PFSK-1 (cell line): ENCODE measurements around the gene CCDC80.

ENCODE experiments used
- FOXP2 ChIP-seq: optimal IDR thresholded peaks from 2 replicates; pipeline ENCODE3; 2011; ENCODE audit warnings: borderline replicate concordance, control low read depth, inconsistent platforms; ENCODE audit not compliant: insufficient read depth; ENCODE audit errors: extremely low read length, extremely low read depth
- POLR2AphosphoS5 ChIP-seq: IDR thresholded peaks from 2 replicates; pipeline ENCODE4 v1.6.1; 2012; ENCODE audit warnings: low read depth, mild to moderate bottlenecking, control low read depth, low read length, moderate library complexity
- TAF1 ChIP-seq: IDR thresholded peaks from 2 replicates; pipeline ENCODE4 v1.6.1; 2012; ENCODE audit warnings: low read length, control low read depth, borderline replicate concordance; ENCODE audit not compliant: insufficient read depth
- TF ChIP-seq, protein P1 (sequence below), 2 experiments: IDR thresholded peaks; 2 replicates each; pipeline versions ENCODE4 v1.6.1 to v1.8.0; 2011 to 2012; ENCODE audit warnings: low read depth in 2 of 2, low read length in 2 of 2, control low read depth in 1 of 2, inconsistent platforms in 1 of 2, mild to moderate bottlenecking in 1 of 2, moderate library complexity in 1 of 2; ENCODE audit not compliant: insufficient read depth in 1 of 2

GRCh38 chr3:112653881-112654300, 12.9 kb upstream of the CCDC80 start:
- TF ChIP-seq, protein P1, sequence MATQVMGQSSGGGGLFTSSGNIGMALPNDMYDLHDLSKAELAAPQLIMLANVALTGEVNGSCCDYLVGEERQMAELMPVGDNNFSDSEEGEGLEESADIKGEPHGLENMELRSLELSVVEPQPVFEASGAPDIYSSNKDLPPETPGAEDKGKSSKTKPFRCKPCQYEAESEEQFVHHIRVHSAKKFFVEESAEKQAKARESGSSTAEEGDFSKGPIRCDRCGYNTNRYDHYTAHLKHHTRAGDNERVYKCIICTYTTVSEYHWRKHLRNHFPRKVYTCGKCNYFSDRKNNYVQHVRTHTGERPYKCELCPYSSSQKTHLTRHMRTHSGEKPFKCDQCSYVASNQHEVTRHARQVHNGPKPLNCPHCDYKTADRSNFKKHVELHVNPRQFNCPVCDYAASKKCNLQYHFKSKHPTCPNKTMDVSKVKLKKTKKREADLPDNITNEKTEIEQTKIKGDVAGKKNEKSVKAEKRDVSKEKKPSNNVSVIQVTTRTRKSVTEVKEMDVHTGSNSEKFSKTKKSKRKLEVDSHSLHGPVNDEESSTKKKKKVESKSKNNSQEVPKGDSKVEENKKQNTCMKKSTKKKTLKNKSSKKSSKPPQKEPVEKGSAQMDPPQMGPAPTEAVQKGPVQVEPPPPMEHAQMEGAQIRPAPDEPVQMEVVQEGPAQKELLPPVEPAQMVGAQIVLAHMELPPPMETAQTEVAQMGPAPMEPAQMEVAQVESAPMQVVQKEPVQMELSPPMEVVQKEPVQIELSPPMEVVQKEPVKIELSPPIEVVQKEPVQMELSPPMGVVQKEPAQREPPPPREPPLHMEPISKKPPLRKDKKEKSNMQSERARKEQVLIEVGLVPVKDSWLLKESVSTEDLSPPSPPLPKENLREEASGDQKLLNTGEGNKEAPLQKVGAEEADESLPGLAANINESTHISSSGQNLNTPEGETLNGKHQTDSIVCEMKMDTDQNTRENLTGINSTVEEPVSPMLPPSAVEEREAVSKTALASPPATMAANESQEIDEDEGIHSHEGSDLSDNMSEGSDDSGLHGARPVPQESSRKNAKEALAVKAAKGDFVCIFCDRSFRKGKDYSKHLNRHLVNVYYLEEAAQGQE (IDR thresholded peaks at IDR 0.05; ENCODE audit: insufficient read depth in 1 of 2, low read depth in 2 of 2, low read length in 2 of 2), result no peak
- no peak for TF ChIP-seq FOXP2
- TF ChIP-seq POLR2AphosphoS5, result no peak
- TF ChIP-seq TAF1, result no peak
